HG03280 (cell line): ENCODE results near the gene RPL31.

ENCODE experiments used
- ATAC-seq: cut with Tn5 transposase; IDR thresholded peaks from one replicate; pipeline ENCODE4 v1.9.1; 2021; ENCODE audit warnings: mild to moderate bottlenecking, moderate library complexity; ENCODE audit not compliant: unreplicated experiment

RPL31 gene

GRCh38 chr2:101001691-101002561, at the start of gene RPL31:
TSS of gene RPL31 (plus strand) at chr2:101002289. CDS start at chr2:101002702, 413 bp downstream.
- ATAC-seq = peak; percentile 96

GRCh38 chr2:100952512-100952911, 49.6 kb upstream of the RPL31 start:
- ATAC-seq = no peak

- ATAC-seq = no peak
Observed at GRCh38 chr2:100953406-100954043, 48.6 kb upstream of the RPL31 start.

- no peak for ATAC-seq
Observed at GRCh38 chr2:100954044-100954420, 48.1 kb upstream of the RPL31 start.

GRCh38 chr2:100955226-100955625, 46.9 kb upstream of the RPL31 start:
- no peak for ATAC-seq

- ATAC-seq = no peak
Observed at GRCh38 chr2:100956081-100956480, 46.0 kb upstream of the RPL31 start.

GRCh38 chr2:100957996-100958653, 44.0 kb upstream of the RPL31 start:
- no peak for ATAC-seq

- ATAC-seq = no peak
Observed at GRCh38 chr2:100959225-100959880, 42.7 kb upstream of the RPL31 start.

GRCh38 chr2:100960688-100961087, 41.4 kb upstream of the RPL31 start:
- no peak for ATAC-seq

GRCh38 chr2:100962366-100963025, 39.6 kb upstream of the RPL31 start:
- no peak for ATAC-seq

GRCh38 chr2:100963026-100963375, 39.1 kb upstream of the RPL31 start:
- ATAC-seq = no peak

GRCh38 chr2:100964222-100964621, 37.9 kb upstream of the RPL31 start:
- ATAC-seq = no peak

GRCh38 chr2:100964681-100965169, 37.4 kb upstream of the RPL31 start:
- no peak for ATAC-seq

GRCh38 chr2:100965596-100965995, 36.5 kb upstream of the RPL31 start:
- ATAC-seq = no peak

GRCh38 chr2:100967716-100968115, 34.4 kb upstream of the RPL31 start:
- ATAC-seq = no peak

GRCh38 chr2:100968146-100969145, 33.6 kb upstream of the RPL31 start:
- ATAC-seq = no peak

GRCh38 chr2:100969998-100970397, 32.1 kb upstream of the RPL31 start:
- no peak for ATAC-seq

GRCh38 chr2:100971221-100971620, 30.9 kb upstream of the RPL31 start:
- no peak for ATAC-seq

- no peak for ATAC-seq
Observed at GRCh38 chr2:100972452-100972851, 29.6 kb upstream of the RPL31 start.
